Activated CD4-positive, CD25-positive, alpha-beta regulatory T cell treated with anti-CD3 and anti-CD28 coated beads, Interleukin-2, amount 50 U/mL, for 16 hours (primary cell): ENCODE data around the gene RASA4B.
"Not testable (repeated sequence)": the region's sequence is repeated elsewhere in the genome, so short reads cannot be mapped to it uniquely, and the experiment has no call there.

Source experiments
- DNase-seq: peaks from one replicate; pipeline ENCODE4 v3.0.0-alpha.2; 2020; ENCODE audit warnings: low read depth, low spot score

Gene RASA4B

GRCh38 chr7:102511860-102512522 lies 5.6 kb downstream of the RASA4B start:
- not testable (repeated sequence) for DNase-seq

- DNase-seq = not testable (repeated sequence)
These were observed 7.0 kb downstream of the RASA4B start for GRCh38 chr7:102510575-102510974.

- not testable (repeated sequence) for DNase-seq
These were observed 10.0 kb downstream of the RASA4B start for GRCh38 chr7:102507410-102508088.

- not testable (repeated sequence) for DNase-seq
These were observed 12.0 kb downstream of the RASA4B start for GRCh38 chr7:102505298-102506185.

GRCh38 chr7:102503141-102503540 lies 14.4 kb downstream of the RASA4B start:
- DNase-seq = not testable (repeated sequence)

GRCh38 chr7:102498321-102498720 lies 19.3 kb downstream of the RASA4B start:
- DNase-seq = not testable (repeated sequence)

GRCh38 chr7:102497308-102497707 lies 20.3 kb downstream of the RASA4B start:
- DNase-seq = not testable (repeated sequence)

- not testable (repeated sequence) for DNase-seq
These were observed 20.7 kb downstream of the RASA4B start for GRCh38 chr7:102496861-102497260.

- not testable (repeated sequence) for DNase-seq
These were observed 23.0 kb downstream of the RASA4B start for GRCh38 chr7:102494473-102495149.

- DNase-seq = not testable (repeated sequence)
These were observed 23.6 kb downstream of the RASA4B start for GRCh38 chr7:102494026-102494425.

- not testable (repeated sequence) for DNase-seq
These were observed 24.2 kb downstream of the RASA4B start for GRCh38 chr7:102493220-102493935.

GRCh38 chr7:102490529-102491075 lies 27.0 kb downstream of the RASA4B start:
- not testable (repeated sequence) for DNase-seq

GRCh38 chr7:102484317-102484716 lies 33.3 kb downstream of the RASA4B start:
- not testable (repeated sequence) for DNase-seq

- DNase-seq = not testable (repeated sequence)
These were observed 35.6 kb downstream of the RASA4B start for GRCh38 chr7:102481962-102482361.

GRCh38 chr7:102479982-102480637 lies 37.5 kb downstream of the RASA4B start:
- not testable (repeated sequence) for DNase-seq

GRCh38 chr7:102479209-102479584 lies 38.4 kb downstream of the RASA4B start:
- DNase-seq = not testable (repeated sequence)

- DNase-seq = peak; percentile 86
These were observed 39.0 kb downstream of the RASA4B start, which contains the start of gene POLR2J for GRCh38 chr7:102478314-102479208. TSS of gene POLR2J (minus strand) at chr7:102478922. CDS start at chr7:102478860, 62 bp downstream.

GRCh38 chr7:102474736-102475435 lies 42.7 kb downstream of the RASA4B start:
- not testable (repeated sequence) for DNase-seq
